Liver (tissue), 9 donors: ENCODE data around the gene CHRNE. TPM values are rescaled to one million over a fixed set of nuclear protein-coding genes. Genes with fewer than 3 reads are reported as not detected.

Experiments
- DNase-seq: peaks from one replicate; pipeline ENCODE4 v3.0.0-alpha.2; 2017; ENCODE audit warnings: low spot score
- H3K27ac ChIP-seq, 2 donors: one replicate each; pipeline ENCODE4 v1.7.0; 2013; ENCODE audit warnings: inconsistent platforms in 2 of 2, low read length in 2 of 2, control low read depth in 1 of 2, low read depth in 1 of 2, mild to moderate bottlenecking in 1 of 2
- H3K27me3 ChIP-seq, 4 donors: one replicate each; pipeline versions ENCODE4 v1.6.1 to v1.7.0; 2013; ENCODE audit warnings: low read length in 3 of 4, inconsistent platforms in 1 of 4, mild to moderate bottlenecking in 1 of 4, moderate library complexity in 1 of 4; ENCODE audit not compliant: control insufficient read depth in 4 of 4, insufficient read depth in 4 of 4
- H3K36me3 ChIP-seq, 4 donors: one replicate each; pipeline versions ENCODE4 v1.6.1 to v1.7.0; 2013; ENCODE audit warnings: low read length in 3 of 4, mild to moderate bottlenecking in 3 of 4, low read depth in 1 of 4, moderate library complexity in 1 of 4; ENCODE audit not compliant: control insufficient read depth in 4 of 4, insufficient read depth in 3 of 4
- H3K4me1 ChIP-seq, 4 donors: one replicate each; pipeline versions ENCODE4 v1.6.1 to v1.7.0; 2013; ENCODE audit warnings: low read length in 3 of 4, mild to moderate bottlenecking in 3 of 4, moderate library complexity in 1 of 4; ENCODE audit not compliant: control insufficient read depth in 4 of 4, insufficient read depth in 4 of 4
- H3K4me3 ChIP-seq, 3 donors: one replicate each; pipeline versions ENCODE4 v1.6.1 to v1.7.0; 2013; ENCODE audit warnings: low read length in 3 of 3, control low read depth in 1 of 3, low read depth in 1 of 3, mild to moderate bottlenecking in 1 of 3
- H3K9ac ChIP-seq, 2 donors: one replicate each; pipeline ENCODE4 v1.7.0; 2013; ENCODE audit warnings: low read length in 2 of 2, mild to moderate bottlenecking in 2 of 2, moderate library complexity in 2 of 2, control low read depth in 1 of 2, low read depth in 1 of 2
- H3K9me3 ChIP-seq, 4 donors: one replicate each; pipeline versions ENCODE4 v1.6.1 to v1.7.0; 2013; ENCODE audit warnings: low read length in 3 of 4; ENCODE audit not compliant: control insufficient read depth in 4 of 4
- EGR1 ChIP-seq, 2 donors: IDR thresholded peaks; 2 replicates each; pipeline ENCODE4 v1.6.1; 2016 to 2018; ENCODE audit warnings: antibody characterized with exemption in 2 of 2, low read depth in 2 of 2
- FOXA1 ChIP-seq: IDR thresholded peaks from 2 replicates; pipeline ENCODE4 v1.6.1; 2016; ENCODE audit warnings: antibody characterized with exemption
- FOXA2 ChIP-seq: IDR thresholded peaks from 2 replicates; pipeline ENCODE4 v1.6.1; 2016; ENCODE audit warnings: antibody characterized with exemption
- HNF4A ChIP-seq, 2 donors: conservative IDR thresholded peaks; 2 replicates each; pipeline ENCODE4 v1.6.1; 2016; ENCODE audit warnings: antibody characterized with exemption in 2 of 2, mild to moderate bottlenecking in 2 of 2
- HNF4G ChIP-seq: IDR thresholded peaks from 2 replicates; pipeline ENCODE4 v1.6.1; 2016; ENCODE audit warnings: antibody characterized with exemption
- RAD21 ChIP-seq, 2 donors: IDR thresholded peaks; 2 replicates each; pipeline ENCODE4 v1.6.1; 2016; ENCODE audit warnings: antibody characterized with exemption in 2 of 2, mild to moderate bottlenecking in 2 of 2
- SP1 ChIP-seq: IDR thresholded peaks from 2 replicates; pipeline ENCODE4 v1.6.1; 2018; ENCODE audit warnings: antibody characterized with exemption, mild to moderate bottlenecking
- YY1 ChIP-seq: IDR thresholded peaks from 2 replicates; pipeline ENCODE4 v1.6.1; 2016; ENCODE audit warnings: antibody characterized with exemption, mild to moderate bottlenecking
- WGBS: extraction: QIAGEN DNeasy Blood & Tissue Kit; methylation state at CpG from one replicate; pipeline ENCODE4 v1.1.7; 2013; 5-methylcytosine and 5-hydroxymethylcytosine counted together
- polyA plus RNA-seq, 2 donors: library from polyadenylated mRNA; stranded (reverse) in 1 of 2; unstranded in 1 of 2; fragments of 200-250 nt in 1 of 2; fragments of >200 nt in 1 of 2; fragmentation: Nextera tagmentation in 1 of 2; extraction: Ambion mirVana in 1 of 2; gene quantifications; one replicate each; pipeline versions ENCODE4 v1.2.1 to v1.2.3, GENCODE V29; 2013 to 2015
- total RNA-seq, 2 donors: library from RNA; depleted of rRNA; stranded (reverse); fragments of >200 nt; gene quantifications; one replicate each; pipeline ENCODE4 v1.2.3, GENCODE V29; 2014
- TF ChIP-seq, protein P1 (sequence below): IDR thresholded peaks from 2 replicates; pipeline ENCODE4 v1.6.1; 2016; ENCODE audit warnings: antibody characterized with exemption, mild to moderate bottlenecking
- TF ChIP-seq, protein P2 (sequence below): IDR thresholded peaks from 2 replicates; pipeline ENCODE4 v1.6.1; 2016; ENCODE audit warnings: antibody characterized with exemption
- donor health status: healthy.
- donor health status: healthy.
- donor health status: healthy.
- donor health status: healthy.
- donor health status: healthy.

The CHRNE gene
- total and polyA plus RNA-seq, 4 donors: 0.19 to 3.1 (median 0.65) TPM

DNA sequence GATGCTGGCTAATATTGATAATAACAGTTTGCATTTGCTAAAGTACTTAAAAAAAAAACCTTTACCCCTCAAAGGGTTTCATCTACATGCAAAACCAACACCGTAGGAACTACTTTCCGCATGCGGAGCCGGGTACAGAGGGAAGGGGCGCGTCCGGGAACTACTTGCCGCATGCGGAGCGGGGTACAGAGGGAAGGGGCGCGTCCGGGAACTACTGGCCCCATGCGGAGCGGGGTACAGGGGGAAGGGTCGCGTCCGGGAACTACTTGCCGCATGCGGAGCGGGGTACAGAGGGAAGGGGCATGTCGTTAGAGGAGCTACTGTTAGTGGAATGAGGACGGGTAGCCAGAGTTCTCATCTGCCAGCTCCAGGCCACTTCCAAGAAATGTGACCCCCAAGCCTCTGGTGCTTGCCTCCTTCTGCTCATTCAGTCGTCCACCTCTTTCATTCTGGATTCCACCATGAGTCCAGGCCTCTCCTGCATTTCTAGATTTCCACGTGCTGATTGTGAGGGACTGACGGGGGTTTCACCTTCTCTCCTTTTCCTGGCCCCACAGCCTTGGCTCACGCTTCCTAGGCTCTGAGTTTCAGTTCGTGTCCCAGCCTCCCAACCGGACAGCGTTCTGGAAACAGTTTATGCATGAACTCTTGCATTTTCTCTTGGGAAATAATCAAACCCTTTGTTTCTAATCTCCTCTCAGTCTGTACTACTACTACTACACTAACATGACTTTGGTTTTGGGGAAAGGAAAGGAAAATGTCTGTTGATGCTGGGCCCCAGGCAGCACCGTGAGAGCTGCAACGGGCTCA lies 42.9 kb downstream of the CHRNE start:
- Histone ChIP-seq H3K4me1 (no peaks in the 10 kb centered on the region), H3K27me3 (no peaks in the 10 kb centered on the region), H3K27ac (no peak overlapping the region), H3K9ac (no peak overlapping the region), H3K36me3 (peaks cover 0 to 3% (median under 1%) of the 10 kb centered on the region in 4 donors), H3K9me3 (no peaks in the 10 kb centered on the region), H3K4me3 (no peak overlapping the region)
- TF ChIP-seq FOXA1 (no peak), HNF4G (no peak), SP1 (no peak), EGR1 (IDR thresholded peaks at IDR 0.05; ENCODE audit: low read depth in 2 of 2) (no peak), FOXA2 (no peak)
- TF ChIP-seq, protein P1, sequence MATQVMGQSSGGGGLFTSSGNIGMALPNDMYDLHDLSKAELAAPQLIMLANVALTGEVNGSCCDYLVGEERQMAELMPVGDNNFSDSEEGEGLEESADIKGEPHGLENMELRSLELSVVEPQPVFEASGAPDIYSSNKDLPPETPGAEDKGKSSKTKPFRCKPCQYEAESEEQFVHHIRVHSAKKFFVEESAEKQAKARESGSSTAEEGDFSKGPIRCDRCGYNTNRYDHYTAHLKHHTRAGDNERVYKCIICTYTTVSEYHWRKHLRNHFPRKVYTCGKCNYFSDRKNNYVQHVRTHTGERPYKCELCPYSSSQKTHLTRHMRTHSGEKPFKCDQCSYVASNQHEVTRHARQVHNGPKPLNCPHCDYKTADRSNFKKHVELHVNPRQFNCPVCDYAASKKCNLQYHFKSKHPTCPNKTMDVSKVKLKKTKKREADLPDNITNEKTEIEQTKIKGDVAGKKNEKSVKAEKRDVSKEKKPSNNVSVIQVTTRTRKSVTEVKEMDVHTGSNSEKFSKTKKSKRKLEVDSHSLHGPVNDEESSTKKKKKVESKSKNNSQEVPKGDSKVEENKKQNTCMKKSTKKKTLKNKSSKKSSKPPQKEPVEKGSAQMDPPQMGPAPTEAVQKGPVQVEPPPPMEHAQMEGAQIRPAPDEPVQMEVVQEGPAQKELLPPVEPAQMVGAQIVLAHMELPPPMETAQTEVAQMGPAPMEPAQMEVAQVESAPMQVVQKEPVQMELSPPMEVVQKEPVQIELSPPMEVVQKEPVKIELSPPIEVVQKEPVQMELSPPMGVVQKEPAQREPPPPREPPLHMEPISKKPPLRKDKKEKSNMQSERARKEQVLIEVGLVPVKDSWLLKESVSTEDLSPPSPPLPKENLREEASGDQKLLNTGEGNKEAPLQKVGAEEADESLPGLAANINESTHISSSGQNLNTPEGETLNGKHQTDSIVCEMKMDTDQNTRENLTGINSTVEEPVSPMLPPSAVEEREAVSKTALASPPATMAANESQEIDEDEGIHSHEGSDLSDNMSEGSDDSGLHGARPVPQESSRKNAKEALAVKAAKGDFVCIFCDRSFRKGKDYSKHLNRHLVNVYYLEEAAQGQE: no peak
- no peak for DNase-seq
- WGBS: 91% methylated on average over 32 of the region's 32 CpGs

- 49% methylated on average over 5 of the region's 5 CpGs for WGBS
- Histone ChIP-seq H3K9ac (no peak overlapping the region), H3K4me1 (no peaks in the 10 kb centered on the region), H3K9me3 (no peaks in the 10 kb centered on the region), H3K27me3 (no peaks in the 10 kb centered on the region), H3K36me3 (peaks cover 0 to 3% (median 1%) of the 10 kb centered on the region in 4 donors), H3K27ac (peak overlapping the region in 1 of 2 donors; percentile 51), H3K4me3 (no peak overlapping the region)
- TF ChIP-seq HNF4A (conservative IDR thresholded peaks at IDR 0.05) (no peak), RAD21 (IDR thresholded peaks at IDR 0.05) (no peak), YY1 (no peak)
- TF ChIP-seq, protein P2, sequence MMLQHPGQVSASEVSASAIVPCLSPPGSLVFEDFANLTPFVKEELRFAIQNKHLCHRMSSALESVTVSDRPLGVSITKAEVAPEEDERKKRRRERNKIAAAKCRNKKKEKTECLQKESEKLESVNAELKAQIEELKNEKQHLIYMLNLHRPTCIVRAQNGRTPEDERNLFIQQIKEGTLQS: no peak
- TF ChIP-seq, protein P1: no peak
- no peak for DNase-seq
Observed at GRCh38 chr17:4858882-4859260, 44.0 kb downstream of the CHRNE start.
